Sigmoid colon (tissue), 7 donors: ENCODE data around the gene DNAJC25. TPM values are rescaled to one million over a fixed set of nuclear protein-coding genes. Genes with fewer than 3 reads are reported as not detected.

ENCODE experiments used
- DNase-seq: peaks from one replicate; pipeline ENCODE4 v3.0.0-alpha.2; 2019
- H3K27ac ChIP-seq, 4 donors: fragments of 200-600 bp; sonication (generic); one replicate each; pipeline ENCODE4 v1.5.1; 2016 to 2019; ENCODE audit warnings: mild to moderate bottlenecking in 1 of 4
- H3K27me3 ChIP-seq, 3 donors: fragments of 200-600 bp; sonication (generic); one replicate each; pipeline ENCODE4 v1.5.1; 2019; ENCODE audit warnings: mild to moderate bottlenecking in 1 of 3
- H3K36me3 ChIP-seq, 4 donors: fragments of 200-600 bp; sonication (generic); one replicate each; pipeline ENCODE4 v1.5.1; 2016 to 2019
- H3K4me1 ChIP-seq, 4 donors: fragments of 200-600 bp; sonication (generic); one replicate each; pipeline ENCODE4 v1.5.1; 2017 to 2019
- H3K4me3 ChIP-seq, 4 donors: fragments of 200-600 bp; sonication (generic); one replicate each; pipeline ENCODE4 v1.5.1; 2017 to 2019; ENCODE audit warnings: mild to moderate bottlenecking in 2 of 4, moderate library complexity in 1 of 4
- H3K9me3 ChIP-seq, 4 donors: fragments of 200-600 bp in 3 of 4; sonication (generic) in 3 of 4; one replicate each; pipeline versions ENCODE4 v1.5.1 to v1.6.1; 2013 to 2019
- CTCF ChIP-seq, 4 experiments: fragments of 450-650 bp in 3 of 4; fragments of 200-600 bp in 1 of 4; IDR thresholded peaks; one replicate each; pipeline ENCODE4 v1.5.1; 2016 to 2019; ENCODE audit warnings: antibody characterized with exemption in 4 of 4, mild to moderate bottlenecking in 3 of 4, moderate library complexity in 2 of 4
- EP300 ChIP-seq, 4 donors: sonication (generic); formaldehyde crosslinking; IDR thresholded peaks; one replicate each; pipeline ENCODE4 v1.6.1; 2017; ENCODE audit warnings: antibody characterized with exemption in 4 of 4
- POLR2A ChIP-seq, 2 donors: fragments of 450-650 bp; IDR thresholded peaks; one replicate each; pipeline ENCODE4 v1.6.1; 2016; ENCODE audit warnings: antibody characterized with exemption in 2 of 2, mild to moderate bottlenecking in 2 of 2, moderate library complexity in 2 of 2
- POLR2AphosphoS5 ChIP-seq, 4 donors: sonication (generic); formaldehyde crosslinking; IDR thresholded peaks; one replicate each; pipeline ENCODE4 v1.6.1; 2017; ENCODE audit warnings: antibody characterized with exemption in 4 of 4
- WGBS, 2 donors: extraction: QIAGEN DNeasy Blood & Tissue Kit; methylation state at CpG; one replicate each; pipeline ENCODE4 v1.1.7; 2013; 5-methylcytosine and 5-hydroxymethylcytosine counted together
- intact Hi-C: fragments of 100-400 bp; cut with DNase I; formaldehyde crosslinking; loops from one replicate; pipeline ENCODE4 v1.15.1; 2023
- polyA plus RNA-seq, 3 donors: library from polyadenylated mRNA; stranded (reverse); fragments of 200-250 nt; gene quantifications; one replicate each; pipeline ENCODE4 v1.2.3, GENCODE V29; 2013
- total RNA-seq, 4 donors: library from RNA; depleted of rRNA; stranded (reverse); fragments of >200 nt; gene quantifications; one replicate each; pipeline ENCODE4 v1.1.0, GENCODE V29; 2016
- donor health status: healthy with polysubstance abuse.
- donor health status: Bipolar disorder and iron deficiency.
- donor health status: healthy.

DNAJC25 gene
- total and polyA plus RNA-seq, 7 donors = 1.8 to 11.5 (median 7.4) TPM

- H3K4me1 ChIP-seq = peaks cover 0 to 35% (median 25%) of the 10 kb centered on the region in 4 donors
- no peaks in the 10 kb centered on the region for H3K36me3 ChIP-seq
- DNase-seq = no peak
- no peak overlapping the region for H3K4me3 ChIP-seq
- no peaks in the 10 kb centered on the region for H3K27me3 ChIP-seq
- TF ChIP-seq EP300 (IDR thresholded peaks at IDR 0.05) (no peak), POLR2AphosphoS5 (IDR thresholded peaks at IDR 0.05) (no peak), POLR2A (IDR thresholded peaks at IDR 0.05) (no peak), CTCF (IDR thresholded peaks at IDR 0.05) (no peak)
- WGBS, 2 donors = 67 to 87% methylated on average over 1 of the region's 1 CpG
- H3K9me3 ChIP-seq = no peaks in the 10 kb centered on the region
- H3K27ac ChIP-seq = no peak overlapping the region
- intact Hi-C loops = loop anchor here (10.0 kb wide), 1 partner anchor 440 kb away; no protein-coding TSS in a partner anchor
These were observed 3.7 kb downstream of the DNAJC25 start for GRCh38 chr9:111634860-111635259.

GRCh38 chr9:111637421-111637950 is 6.4 kb downstream of the DNAJC25 start:
- TF ChIP-seq EP300 (IDR thresholded peaks at IDR 0.05) = no peak
- TF ChIP-seq POLR2AphosphoS5 (IDR thresholded peaks at IDR 0.05) = no peak
- no peak for TF ChIP-seq CTCF (IDR thresholded peaks at IDR 0.05)
- TF ChIP-seq POLR2A (IDR thresholded peaks at IDR 0.05) = no peak
- no peaks in the 10 kb centered on the region for H3K27me3 ChIP-seq
- 67 to 90% methylated on average over 6 of the region's 6 CpGs for WGBS, 2 donors
- H3K27ac ChIP-seq = no peak overlapping the region
- DNase-seq = no peak
- intact Hi-C loops = loop anchor here (10.0 kb wide), 1 partner anchor 437 kb away; no protein-coding TSS in a partner anchor
- no peaks in the 10 kb centered on the region for H3K36me3 ChIP-seq
- H3K4me1 ChIP-seq = peaks cover 0 to 19% (median 12%) of the 10 kb centered on the region in 4 donors
- H3K4me3 ChIP-seq = no peak overlapping the region
- H3K9me3 ChIP-seq = no peaks in the 10 kb centered on the region

GRCh38 chr9:111644195-111644772 is 13.2 kb downstream of the DNAJC25 start:
- no peaks in the 10 kb centered on the region for H3K27me3 ChIP-seq
- H3K4me3 ChIP-seq = no peak overlapping the region
- H3K36me3 ChIP-seq = peaks cover 0 to 22% (median 2%) of the 10 kb centered on the region in 4 donors
- 93 to 95% methylated on average over 8 of the region's 8 CpGs for WGBS, 2 donors
- H3K27ac ChIP-seq = no peak overlapping the region
- H3K9me3 ChIP-seq = no peaks in the 10 kb centered on the region
- intact Hi-C loops = no loop called here
- TF ChIP-seq EP300 (IDR thresholded peaks at IDR 0.05) = no peak
- no peak for TF ChIP-seq POLR2A (IDR thresholded peaks at IDR 0.05)
- no peak for TF ChIP-seq CTCF (IDR thresholded peaks at IDR 0.05)
- TF ChIP-seq POLR2AphosphoS5 (IDR thresholded peaks at IDR 0.05) = no peak
- no peak for DNase-seq
- H3K4me1 ChIP-seq = no peaks in the 10 kb centered on the region

GRCh38 chr9:111645806-111646205 is 14.7 kb downstream of the DNAJC25 start:
- H3K9me3 ChIP-seq = no peaks in the 10 kb centered on the region
- H3K4me3 ChIP-seq = no peak overlapping the region
- peaks cover 0 to 35% (median 3%) of the 10 kb centered on the region in 4 donors for H3K36me3 ChIP-seq
- WGBS, 2 donors = 40 to 86% methylated on average over 1 of the region's 1 CpG
- TF ChIP-seq POLR2A (IDR thresholded peaks at IDR 0.05) (no peak), POLR2AphosphoS5 (IDR thresholded peaks at IDR 0.05) (no peak), CTCF (IDR thresholded peaks at IDR 0.05) (no peak), EP300 (IDR thresholded peaks at IDR 0.05) (no peak)
- no peak overlapping the region for H3K27ac ChIP-seq
- no peak for DNase-seq
- H3K4me1 ChIP-seq = no peaks in the 10 kb centered on the region
- H3K27me3 ChIP-seq = no peaks in the 10 kb centered on the region
- intact Hi-C loops = no loop called here
